Liver (tissue), 9 donors: ENCODE measurements around the gene EIF4ENIF1. TPM values are rescaled to one million over a fixed set of nuclear protein-coding genes. Genes with fewer than 3 reads are reported as not detected.

Source experiments
- DNase-seq: peaks from one replicate; pipeline ENCODE4 v3.0.0-alpha.2; 2017; ENCODE audit warnings: low spot score
- H3K27ac ChIP-seq, 2 donors: one replicate each; pipeline ENCODE4 v1.7.0; 2013; ENCODE audit warnings: inconsistent platforms in 2 of 2, low read length in 2 of 2, control low read depth in 1 of 2, low read depth in 1 of 2, mild to moderate bottlenecking in 1 of 2
- H3K27me3 ChIP-seq, 4 donors: one replicate each; pipeline versions ENCODE4 v1.6.1 to v1.7.0; 2013; ENCODE audit warnings: low read length in 3 of 4, inconsistent platforms in 1 of 4, mild to moderate bottlenecking in 1 of 4, moderate library complexity in 1 of 4; ENCODE audit not compliant: control insufficient read depth in 4 of 4, insufficient read depth in 4 of 4
- H3K36me3 ChIP-seq, 4 donors: one replicate each; pipeline versions ENCODE4 v1.6.1 to v1.7.0; 2013; ENCODE audit warnings: low read length in 3 of 4, mild to moderate bottlenecking in 3 of 4, low read depth in 1 of 4, moderate library complexity in 1 of 4; ENCODE audit not compliant: control insufficient read depth in 4 of 4, insufficient read depth in 3 of 4
- H3K4me1 ChIP-seq, 4 donors: one replicate each; pipeline versions ENCODE4 v1.6.1 to v1.7.0; 2013; ENCODE audit warnings: low read length in 3 of 4, mild to moderate bottlenecking in 3 of 4, moderate library complexity in 1 of 4; ENCODE audit not compliant: control insufficient read depth in 4 of 4, insufficient read depth in 4 of 4
- H3K4me3 ChIP-seq, 3 donors: one replicate each; pipeline versions ENCODE4 v1.6.1 to v1.7.0; 2013; ENCODE audit warnings: low read length in 3 of 3, control low read depth in 1 of 3, low read depth in 1 of 3, mild to moderate bottlenecking in 1 of 3
- H3K9ac ChIP-seq, 2 donors: one replicate each; pipeline ENCODE4 v1.7.0; 2013; ENCODE audit warnings: low read length in 2 of 2, mild to moderate bottlenecking in 2 of 2, moderate library complexity in 2 of 2, control low read depth in 1 of 2, low read depth in 1 of 2
- H3K9me3 ChIP-seq, 4 donors: one replicate each; pipeline versions ENCODE4 v1.6.1 to v1.7.0; 2013; ENCODE audit warnings: low read length in 3 of 4; ENCODE audit not compliant: control insufficient read depth in 4 of 4
- ATF3 ChIP-seq: IDR thresholded peaks from 2 replicates; pipeline ENCODE4 v1.6.1; 2016; ENCODE audit warnings: antibody characterized with exemption
- CTCF ChIP-seq: fragments of 150-350 bp; IDR thresholded peaks from 2 replicates; pipeline ENCODE4 v1.5.1; 2017; ENCODE audit warnings: improper control_type of control experiment, low read depth, low read length; ENCODE audit not compliant: missing input control
- EGR1 ChIP-seq, 2 donors: IDR thresholded peaks; 2 replicates each; pipeline ENCODE4 v1.6.1; 2016 to 2018; ENCODE audit warnings: antibody characterized with exemption in 2 of 2, low read depth in 2 of 2
- FOXA1 ChIP-seq: IDR thresholded peaks from 2 replicates; pipeline ENCODE4 v1.6.1; 2016; ENCODE audit warnings: antibody characterized with exemption
- FOXA2 ChIP-seq: IDR thresholded peaks from 2 replicates; pipeline ENCODE4 v1.6.1; 2016; ENCODE audit warnings: antibody characterized with exemption
- GABPA ChIP-seq, 2 donors: IDR thresholded peaks in 1 of 2; conservative IDR thresholded peaks in 1 of 2; 2 replicates each; pipeline ENCODE4 v1.6.1; 2016; ENCODE audit warnings: antibody characterized with exemption in 2 of 2, mild to moderate bottlenecking in 1 of 2, moderate library complexity in 1 of 2
- HNF4A ChIP-seq, 2 donors: conservative IDR thresholded peaks; 2 replicates each; pipeline ENCODE4 v1.6.1; 2016; ENCODE audit warnings: antibody characterized with exemption in 2 of 2, mild to moderate bottlenecking in 2 of 2
- HNF4G ChIP-seq: IDR thresholded peaks from 2 replicates; pipeline ENCODE4 v1.6.1; 2016; ENCODE audit warnings: antibody characterized with exemption
- JUND ChIP-seq, 2 donors: IDR thresholded peaks; 2 replicates each; pipeline ENCODE4 v1.6.1; 2016; ENCODE audit warnings: antibody characterized with exemption in 2 of 2
- MAX ChIP-seq: IDR thresholded peaks from 2 replicates; pipeline ENCODE4 v1.6.1; 2016; ENCODE audit warnings: antibody characterized with exemption
- NR2F2 ChIP-seq: IDR thresholded peaks from 2 replicates; pipeline ENCODE4 v1.6.1; 2016; ENCODE audit warnings: antibody characterized with exemption
- RAD21 ChIP-seq, 2 donors: IDR thresholded peaks; 2 replicates each; pipeline ENCODE4 v1.6.1; 2016; ENCODE audit warnings: antibody characterized with exemption in 2 of 2, mild to moderate bottlenecking in 2 of 2
- REST ChIP-seq: IDR thresholded peaks from 2 replicates; pipeline ENCODE4 v1.6.1; 2016; ENCODE audit warnings: antibody characterized with exemption, mild to moderate bottlenecking
- SP1 ChIP-seq: IDR thresholded peaks from 2 replicates; pipeline ENCODE4 v1.6.1; 2018; ENCODE audit warnings: antibody characterized with exemption, mild to moderate bottlenecking
- YY1 ChIP-seq: IDR thresholded peaks from 2 replicates; pipeline ENCODE4 v1.6.1; 2016; ENCODE audit warnings: antibody characterized with exemption, mild to moderate bottlenecking
- ZBTB33 ChIP-seq: IDR thresholded peaks from 2 replicates; pipeline ENCODE4 v1.6.1; 2016; ENCODE audit warnings: antibody characterized with exemption
- WGBS: extraction: QIAGEN DNeasy Blood & Tissue Kit; methylation state at CpG from one replicate; pipeline ENCODE4 v1.1.7; 2013; 5-methylcytosine and 5-hydroxymethylcytosine counted together
- polyA plus RNA-seq, 2 donors: library from polyadenylated mRNA; stranded (reverse) in 1 of 2; unstranded in 1 of 2; fragments of 200-250 nt in 1 of 2; fragments of >200 nt in 1 of 2; fragmentation: Nextera tagmentation in 1 of 2; extraction: Ambion mirVana in 1 of 2; gene quantifications; one replicate each; pipeline versions ENCODE4 v1.2.1 to v1.2.3, GENCODE V29; 2013 to 2015
- total RNA-seq, 2 donors: library from RNA; depleted of rRNA; stranded (reverse); fragments of >200 nt; gene quantifications; one replicate each; pipeline ENCODE4 v1.2.3, GENCODE V29; 2014
- donor health status: healthy.
- donor health status: healthy.
- donor health status: healthy.
- donor health status: healthy.
- donor health status: healthy.

The EIF4ENIF1 gene
- total and polyA plus RNA-seq, 4 donors = 4.6 to 7.1 (median 6.0) TPM

- Histone ChIP-seq H3K27me3 (no peaks in the 10 kb centered on the region), H3K27ac (no peak overlapping the region), H3K36me3 (no peaks in the 10 kb centered on the region), H3K4me1 (no peaks in the 10 kb centered on the region), H3K4me3 (no peak overlapping the region), H3K9ac (no peak overlapping the region), H3K9me3 (no peaks in the 10 kb centered on the region)
- TF ChIP-seq NR2F2 = no peak
- TF ChIP-seq ZBTB33 = no peak
- no peak for TF ChIP-seq EGR1 (IDR thresholded peaks at IDR 0.05; ENCODE audit: low read depth in 2 of 2)
- no peak for TF ChIP-seq HNF4A (conservative IDR thresholded peaks at IDR 0.05)
- TF ChIP-seq RAD21 (IDR thresholded peaks at IDR 0.05) = no peak
- TF ChIP-seq HNF4G = no peak
- no peak for TF ChIP-seq FOXA2
- TF ChIP-seq ATF3 = no peak
- TF ChIP-seq MAX = no peak
- TF ChIP-seq GABPA (IDR thresholded peaks at IDR 0.05 in 1 of 2, conservative IDR thresholded peaks at IDR 0.05 in 1 of 2) = no peak
- TF ChIP-seq CTCF = no peak
- no peak for TF ChIP-seq SP1
- TF ChIP-seq YY1 = no peak
- TF ChIP-seq FOXA1 = no peak
- no peak for TF ChIP-seq JUND (IDR thresholded peaks at IDR 0.05)
- no peak for TF ChIP-seq REST
- WGBS = 87% methylated on average over 5 of the region's 5 CpGs
- DNase-seq = no peak
Observed at GRCh38 chr22:31538815-31539214, 49.2 kb upstream of the EIF4ENIF1 start.

- 84% methylated on average over 8 of the region's 8 CpGs for WGBS
- Histone ChIP-seq H3K36me3 (no peaks in the 10 kb centered on the region), H3K27me3 (no peaks in the 10 kb centered on the region), H3K9ac (no peak overlapping the region), H3K27ac (no peak overlapping the region), H3K4me1 (no peaks in the 10 kb centered on the region), H3K9me3 (no peaks in the 10 kb centered on the region), H3K4me3 (no peak overlapping the region)
- no peak for TF ChIP-seq REST
- no peak for TF ChIP-seq CTCF
- TF ChIP-seq FOXA2 = no peak
- no peak for TF ChIP-seq SP1
- no peak for TF ChIP-seq NR2F2
- no peak for TF ChIP-seq EGR1 (IDR thresholded peaks at IDR 0.05; ENCODE audit: low read depth in 2 of 2)
- no peak for TF ChIP-seq ATF3
- no peak for DNase-seq
Observed at GRCh38 chr22:31537019-31537535, 47.4 kb upstream of the EIF4ENIF1 start.
